Measurements from ENCODE around the gene UBE2F. TPM values are rescaled to one million over a fixed set of nuclear protein-coding genes. Genes with fewer than 3 reads are reported as not detected.

UBE2F gene
- total and polyA plus RNA-seq, 2 of the 4 experiments (the other 2 are of a cell fraction) = 44.6 to 59.8 TPM

DNA sequence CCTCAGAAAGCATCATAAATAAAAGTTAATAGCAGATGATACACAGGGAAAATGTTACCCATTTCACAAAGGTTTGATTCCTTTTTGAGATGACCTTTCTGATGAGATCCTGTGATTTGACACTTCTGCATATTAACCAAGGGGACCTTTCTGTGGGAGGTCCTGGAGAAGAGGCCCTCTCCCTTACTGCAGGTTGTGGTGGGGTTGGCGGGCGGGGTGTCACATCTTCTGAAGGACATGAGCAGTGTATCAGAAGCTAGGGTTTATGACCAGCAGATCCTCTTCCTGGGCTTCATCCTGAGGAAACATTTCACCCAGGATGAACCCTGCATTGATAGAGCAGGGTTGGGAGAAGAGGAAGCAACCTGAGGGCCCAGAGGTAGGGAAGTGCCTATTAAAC, 56.8 kb downstream of the UBE2F start:
- no peak overlapping the region for H3K23ac ChIP-seq (ENCODE audit: low read depth, low read length)
- H3K14ac ChIP-seq (replicated peaks; ENCODE audit: low read depth, low read length) = no peak overlapping the region
- peaks cover 11% of the 10 kb centered on the region; the same call in 1 of the 2 replicates for H3K36me3 ChIP-seq (ENCODE audit: control insufficient read depth, insufficient read depth, low read length)
- H2AK5ac ChIP-seq (ENCODE audit: low read depth, low read length) = no peak overlapping the region
- peaks cover 15 to 56% of the 10 kb centered on the region in 2 experiments; a peak in 3 of 4 replicates for H3K79me1 ChIP-seq (ENCODE audit: low read depth in 1 of 2, low read length in 2 of 2)
- H3K4me3 ChIP-seq (ENCODE audit: insufficient read depth, low read depth, low read length) = no peak overlapping the region
- POLR2A ChIA-PET (ENCODE audit: unreplicated experiment) = no interaction called here
- no peak overlapping the region for H2BK15ac ChIP-seq (ENCODE audit: low read depth, low read length)
- intact Hi-C loops (cut with micrococcal nuclease) (no loop called here), dilution Hi-C loops (cut with HindIII; ENCODE audit: low sequenced_read_pairs, unreplicated experiment) (no loop called here), in situ Hi-C loops (cut with MboI; ENCODE audit: low sequenced_read_pairs) (no loop called here)
- H3K4me1 ChIP-seq (ENCODE audit: control insufficient read depth, insufficient read depth, low read length) = peaks cover 12% of the 10 kb centered on the region
- peaks cover 37% of the 10 kb centered on the region for H3K9me1 ChIP-seq (ENCODE audit: insufficient read depth, low read length)
- H3K56ac ChIP-seq (ENCODE audit: extremely low read depth, insufficient read depth, low read length) = no peak overlapping the region
- no peak overlapping the region for H3K4me2 ChIP-seq (ENCODE audit: low read depth, low read length)
- H3K27me3 ChIP-seq (ENCODE audit: control insufficient read depth, insufficient read depth, low read length) = no peaks in the 10 kb centered on the region
- H2BK5ac ChIP-seq (ENCODE audit: low read depth, low read length, poor library complexity, severe bottlenecking) = no peak overlapping the region
- no peak overlapping the region for H4K8ac ChIP-seq (ENCODE audit: low read depth in 2 of 2, low read length in 2 of 2)
- no TSS peak for BruUV-seq (replicated peaks)
- H4K91ac ChIP-seq (ENCODE audit: insufficient read depth, low read depth, low read length) = 0 out of 2 replicates have a peak overlapping the region, but pooled peaks have one; percentile 4
- H2BK20ac ChIP-seq (ENCODE audit: low read depth, low read length) = no peak overlapping the region
- no peak for TF ChIP-seq CEBPB (IDR thresholded peaks at IDR 0.05; ENCODE audit: low read depth, low read length)
- no peak for TF ChIP-seq NFE2L2 (IDR thresholded peaks at IDR 0.05; ENCODE audit: low read depth, low read length)
- TF ChIP-seq BHLHE40 (IDR thresholded peaks at IDR 0.05; ENCODE audit: low read depth, low read length) = no peak
- no peak for TF ChIP-seq RFX5 (IDR thresholded peaks at IDR 0.05; ENCODE audit: low read depth, low read length)
- no peak for TF ChIP-seq ELK1 (IDR thresholded peaks at IDR 0.05; ENCODE audit: borderline replicate concordance, low read depth, low read length)
- TF ChIP-seq RAD21 (IDR thresholded peaks at IDR 0.05; ENCODE audit: low read length) = no peak
- no peak for TF ChIP-seq MAZ (IDR thresholded peaks at IDR 0.05; ENCODE audit: borderline replicate concordance, low read depth, low read length)
- TF ChIP-seq MAFK (IDR thresholded peaks at IDR 0.05; ENCODE audit: low read depth, low read length) = no peak
- TF ChIP-seq, protein P1, sequence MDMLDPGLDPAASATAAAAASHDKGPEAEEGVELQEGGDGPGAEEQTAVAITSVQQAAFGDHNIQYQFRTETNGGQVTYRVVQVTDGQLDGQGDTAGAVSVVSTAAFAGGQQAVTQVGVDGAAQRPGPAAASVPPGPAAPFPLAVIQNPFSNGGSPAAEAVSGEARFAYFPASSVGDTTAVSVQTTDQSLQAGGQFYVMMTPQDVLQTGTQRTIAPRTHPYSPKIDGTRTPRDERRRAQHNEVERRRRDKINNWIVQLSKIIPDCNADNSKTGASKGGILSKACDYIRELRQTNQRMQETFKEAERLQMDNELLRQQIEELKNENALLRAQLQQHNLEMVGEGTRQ (IDR thresholded peaks at IDR 0.05; ENCODE audit: low read depth, low read length) = no peak
- TF ChIP-seq POLR2A (IDR thresholded peaks at IDR 0.05; ENCODE audit: low read depth, low read length) = no peak
- no peak for TF ChIP-seq MXI1 (IDR thresholded peaks at IDR 0.05; ENCODE audit: borderline replicate concordance, low read depth, low read length)
- no peak for TF ChIP-seq FOS (IDR thresholded peaks at IDR 0.05; ENCODE audit: low read depth, low read length)
- H4K20me1 ChIP-seq (ENCODE audit: insufficient read depth, low read length) = no peaks in the 10 kb centered on the region; the same call in 1 of the 2 replicates
- H2AK9ac ChIP-seq (replicated peaks; ENCODE audit: low read depth, low read length, poor library complexity) = no peak overlapping the region
- H3K18ac ChIP-seq (ENCODE audit: low read depth, low read length) = no peak overlapping the region
- WGBS, 2 experiments (ENCODE audit: extremely low coverage in 2 of 2, insufficient read length in 1 of 2) = no CpG with 5 or more reads among the region's 2 CpGs
- CTCF ChIA-PET = no interaction called here
- ATAC-seq (ENCODE audit: low read depth) = no peak
- no peak overlapping the region for H3K9ac ChIP-seq (ENCODE audit: low read depth, low read length)
- H3K9me3 ChIP-seq (ENCODE audit: control insufficient read depth, insufficient read depth, low read length) = no peaks in the 10 kb centered on the region
- H2AFZ ChIP-seq (replicated peaks; ENCODE audit: low read length, poor library complexity) = no peak overlapping the region
- no peak overlapping the region; the same call in 1 of the 2 replicates for H3K4ac ChIP-seq (ENCODE audit: low read depth, low read length)
- H4K5ac ChIP-seq (ENCODE audit: low read depth, low read length) = no peak overlapping the region
- no peak overlapping the region for H3K27ac ChIP-seq (ENCODE audit: insufficient read depth, low read length)
- no peak overlapping the region for H2BK120ac ChIP-seq (ENCODE audit: low read depth, low read length)
- no peak for DNase-seq
